NCI-H1436 treated with DMSO at 0.1 percent for 48 hours (cell line): ENCODE results near the gene PRKCA.

Experiments used
- DNase-seq: peaks from one replicate; lab custom pipeline; 2025; lab: John Stamatoyannopoulos, UW

Gene PRKCA

GRCh38 chr17:66777689-66778225 lies 475.3 kb downstream of the PRKCA start:
- no peak for DNase-seq

DNA sequence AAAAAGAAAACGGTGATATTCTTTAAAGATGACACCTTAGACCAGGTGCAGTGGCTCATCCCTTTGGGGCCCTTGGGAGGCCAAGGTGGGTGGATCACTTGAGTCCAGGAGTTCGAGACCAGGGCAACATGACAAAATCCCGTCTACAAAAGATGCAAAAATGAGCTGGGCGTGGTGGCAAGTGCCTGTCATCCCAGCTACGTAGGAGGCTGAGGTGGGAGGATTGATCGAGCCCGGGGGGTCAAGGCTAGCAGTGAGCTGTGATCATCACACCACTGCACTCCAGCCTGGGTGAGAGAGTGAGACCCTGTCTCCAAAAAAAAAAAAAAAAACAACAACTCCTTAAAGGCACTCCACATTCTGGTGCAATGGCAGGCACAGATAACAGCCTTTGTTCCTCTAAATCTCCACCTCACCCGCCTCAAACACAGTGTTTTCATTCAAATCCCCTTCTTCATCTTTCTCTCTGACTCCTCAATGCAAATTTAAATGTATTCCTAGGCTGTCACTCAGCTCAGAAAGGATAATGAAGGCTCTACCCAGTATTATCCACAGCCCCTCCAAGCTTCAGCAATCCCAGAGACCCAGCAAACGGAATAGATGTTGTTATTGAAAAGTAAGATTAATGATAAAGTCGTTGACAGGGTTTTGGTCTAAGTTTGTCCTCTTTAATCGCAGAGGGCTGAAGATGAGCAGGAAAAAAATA lies 476.3 kb downstream of the PRKCA start:
- no peak for DNase-seq

DNA sequence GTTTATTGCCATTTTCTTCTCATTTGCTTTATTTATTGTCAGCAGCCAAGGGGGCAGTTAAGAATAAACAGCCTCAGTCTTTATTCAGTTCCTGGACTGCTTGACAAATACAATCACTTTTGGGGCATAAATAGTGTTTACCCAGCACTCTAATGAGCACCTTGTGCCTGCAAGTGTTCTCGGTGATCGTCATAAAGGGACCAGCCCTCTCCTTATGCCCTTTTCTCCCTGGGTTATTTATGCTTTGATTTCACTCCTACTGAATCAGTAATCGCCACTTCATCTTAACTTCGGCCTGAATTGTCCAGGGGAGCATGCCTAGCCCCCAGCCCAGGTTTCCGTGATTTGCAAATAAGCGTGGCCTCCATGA lies 476.8 kb downstream of the PRKCA start:
- DNase-seq, result peak; percentile 38

GRCh38 chr17:66781135-66781534 lies 478.7 kb downstream of the PRKCA start:
- no peak for DNase-seq

DNA sequence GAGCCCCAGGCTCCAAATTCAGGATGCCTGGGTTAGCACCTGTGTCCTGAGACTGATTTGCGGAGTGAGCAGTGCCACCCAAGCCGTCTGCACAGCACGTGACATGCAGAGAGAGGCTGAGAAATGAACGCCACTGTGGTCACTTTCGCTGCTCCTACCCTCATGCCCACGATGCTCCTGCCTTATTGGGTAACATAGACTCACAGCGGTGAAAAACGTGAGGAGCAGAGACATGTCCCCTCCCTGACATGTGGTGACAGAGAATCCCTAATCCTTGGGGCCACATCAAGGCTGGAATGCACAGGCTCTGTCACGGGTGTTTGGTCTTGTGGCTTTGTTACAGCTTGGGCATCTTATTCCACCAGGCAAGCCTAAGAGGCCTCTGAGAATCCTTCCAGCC lies 480.4 kb downstream of the PRKCA start:
- DNase-seq, result no peak

DNA sequence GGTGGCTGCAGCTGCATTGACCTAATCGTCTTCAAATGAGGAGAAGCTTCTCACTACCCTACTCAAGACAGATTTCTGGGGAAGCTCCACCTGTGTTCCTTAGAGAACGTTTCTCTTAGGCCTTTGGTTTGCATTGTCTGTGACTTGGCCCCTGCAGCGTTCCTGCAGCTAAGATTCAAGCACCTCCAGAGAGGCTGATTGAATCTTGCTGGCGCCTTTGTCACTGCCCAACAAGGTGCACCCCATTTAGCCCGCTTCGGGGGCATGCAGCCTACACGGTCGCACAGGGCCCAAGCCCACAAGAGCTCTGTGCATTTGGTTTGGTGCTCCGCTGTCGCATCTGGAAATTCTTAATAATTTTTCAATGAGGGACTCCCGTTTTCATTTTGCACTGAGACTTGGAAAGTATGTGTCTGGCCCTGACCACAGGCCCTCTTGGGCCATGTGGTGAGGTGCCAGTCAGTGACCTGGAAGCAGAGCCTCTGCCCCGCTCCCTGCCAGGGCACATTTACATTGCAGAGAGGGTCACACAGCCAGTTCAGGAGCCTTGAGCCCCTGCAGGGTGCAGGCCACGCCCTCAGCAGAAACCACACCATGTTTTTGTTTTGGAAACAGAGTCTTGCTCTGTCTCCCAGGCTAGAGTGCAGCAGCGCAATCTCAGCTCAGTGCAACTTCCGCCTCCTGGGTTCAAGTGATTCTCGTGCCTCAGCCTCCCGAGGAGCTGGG lies 481.4 kb downstream of the PRKCA start:
- no peak for DNase-seq

DNA sequence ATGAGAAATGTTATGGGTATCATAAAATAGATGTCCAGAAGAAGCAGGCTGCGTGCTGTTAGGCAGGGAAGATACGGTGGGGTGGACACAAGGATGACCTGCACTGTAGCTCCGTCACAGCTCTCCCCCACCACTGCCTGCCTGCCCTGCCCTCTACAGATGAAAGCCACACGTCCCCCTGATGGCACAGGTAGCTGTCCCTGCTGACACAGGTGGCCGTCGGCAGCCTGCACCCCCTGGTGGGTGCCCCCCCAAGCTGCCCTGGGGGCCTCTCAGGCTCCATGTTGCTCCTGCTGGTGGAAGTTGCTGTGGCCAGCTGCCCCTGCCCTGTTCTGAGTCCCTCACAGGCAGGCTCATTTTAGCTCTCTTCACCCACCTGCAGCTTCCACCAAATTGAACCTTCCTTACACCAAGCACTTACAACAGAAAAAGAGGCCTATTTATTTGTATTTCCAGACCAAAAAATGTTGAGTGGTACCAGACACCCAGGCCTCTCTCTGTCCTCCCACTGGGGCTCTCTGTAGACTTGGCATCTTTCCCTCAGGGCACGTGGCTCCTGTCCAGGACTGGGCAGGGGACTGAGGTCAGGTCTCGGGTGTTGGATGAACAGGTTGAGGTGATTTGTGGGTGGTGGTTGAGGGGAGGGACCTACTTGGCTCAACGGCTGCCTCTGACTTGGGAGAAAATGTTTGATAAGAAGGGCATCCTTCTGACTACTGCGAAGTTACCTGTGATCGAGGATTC lies 482.4 kb downstream of the PRKCA start:
- no peak for DNase-seq

GRCh38 chr17:66786107-66786506 lies 483.7 kb downstream of the PRKCA start:
- no peak for DNase-seq

GRCh38 chr17:66787914-66788313 lies 485.5 kb downstream of the PRKCA start:
- no peak for DNase-seq

DNA sequence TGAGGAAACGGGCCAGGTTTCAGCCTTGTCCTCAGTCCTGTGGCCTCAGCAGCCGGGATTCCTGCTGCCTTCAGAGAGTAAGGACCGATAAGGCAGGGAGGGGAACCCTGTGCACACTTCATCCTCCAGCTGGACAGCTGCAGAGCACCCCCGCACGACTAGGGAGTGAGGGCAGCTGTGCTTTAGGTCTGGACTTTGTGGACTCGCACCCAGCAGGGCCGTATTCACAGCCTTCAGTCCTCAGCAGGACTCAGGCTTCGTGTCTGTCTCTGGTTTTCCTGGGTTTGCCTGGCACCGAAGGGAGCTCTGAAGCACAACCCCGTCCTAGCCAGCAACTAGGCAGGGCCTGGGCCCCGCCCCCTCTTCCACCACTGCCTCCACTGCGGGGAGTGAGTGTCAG lies 486.7 kb downstream of the PRKCA start:
- no peak for DNase-seq

DNA sequence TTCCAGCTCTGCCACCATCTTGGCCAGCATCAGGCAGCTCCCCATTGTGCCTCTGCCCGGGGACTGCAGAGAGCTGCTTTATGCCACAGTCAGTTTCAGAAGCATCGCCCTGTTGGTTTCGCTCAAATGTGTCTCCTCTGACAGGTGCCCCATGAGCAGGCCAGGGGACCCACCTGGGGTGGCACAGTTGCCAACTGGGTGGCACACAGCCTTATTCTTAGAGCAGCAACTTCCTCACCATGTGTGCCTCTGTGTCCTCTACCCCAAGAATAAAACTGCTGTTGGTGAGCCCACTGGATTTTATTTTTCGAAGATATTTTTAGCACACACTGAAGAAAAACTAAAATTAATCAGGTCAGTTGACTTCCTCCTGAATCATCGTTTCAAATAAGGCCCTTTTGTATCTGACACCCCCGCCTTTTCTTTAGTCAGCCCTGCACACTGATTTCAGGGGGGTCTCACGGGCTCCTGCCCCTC lies 487.6 kb downstream of the PRKCA start:
- no peak for DNase-seq

DNA sequence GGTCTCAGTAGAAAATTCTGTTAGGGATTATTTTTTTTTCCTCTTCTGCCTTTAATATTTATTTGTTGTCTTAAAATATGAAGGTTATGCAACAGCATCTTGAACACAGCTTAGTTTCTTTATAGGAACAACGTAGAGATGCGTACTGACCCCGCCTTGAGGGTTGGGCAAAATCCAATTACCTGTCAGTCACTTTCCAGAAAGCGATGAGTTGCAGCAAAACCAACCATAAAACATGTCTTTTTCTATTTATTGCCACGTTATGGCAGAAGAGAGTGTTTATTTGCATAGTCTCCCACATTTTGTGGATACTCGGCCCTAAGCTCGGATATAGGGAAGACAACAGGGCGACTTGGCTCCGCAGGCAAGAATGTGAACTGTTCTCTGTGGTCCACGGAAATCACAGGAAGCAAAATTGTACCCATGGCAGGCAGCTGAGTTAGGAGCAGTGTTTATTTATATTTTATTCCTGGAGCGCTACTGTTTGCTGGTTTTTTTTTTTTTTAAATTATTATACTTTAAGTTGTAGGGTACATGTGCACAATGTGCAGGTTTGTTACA lies 488.2 kb downstream of the PRKCA start:
- no peak for DNase-seq

DNA sequence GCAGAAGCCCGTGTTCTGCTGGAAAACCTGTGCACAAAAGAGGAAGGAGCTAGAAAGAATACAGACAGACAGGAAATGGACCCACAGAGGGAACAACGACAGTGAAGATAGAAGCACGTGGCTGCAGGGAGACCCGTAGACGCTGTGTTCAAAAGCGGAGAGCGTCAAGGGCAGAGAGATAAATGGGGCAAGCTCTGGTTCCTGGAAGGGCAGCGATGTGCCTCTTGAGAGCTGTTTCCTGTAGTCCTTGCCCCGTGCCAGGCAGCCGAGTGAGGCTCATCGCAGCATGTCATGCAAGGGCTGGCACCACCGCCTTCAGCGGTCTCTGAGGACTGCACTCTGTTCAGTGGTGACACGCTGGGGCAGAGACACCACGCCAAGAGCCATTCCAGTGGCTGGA lies 488.9 kb downstream of the PRKCA start:
- no peak for DNase-seq

DNA sequence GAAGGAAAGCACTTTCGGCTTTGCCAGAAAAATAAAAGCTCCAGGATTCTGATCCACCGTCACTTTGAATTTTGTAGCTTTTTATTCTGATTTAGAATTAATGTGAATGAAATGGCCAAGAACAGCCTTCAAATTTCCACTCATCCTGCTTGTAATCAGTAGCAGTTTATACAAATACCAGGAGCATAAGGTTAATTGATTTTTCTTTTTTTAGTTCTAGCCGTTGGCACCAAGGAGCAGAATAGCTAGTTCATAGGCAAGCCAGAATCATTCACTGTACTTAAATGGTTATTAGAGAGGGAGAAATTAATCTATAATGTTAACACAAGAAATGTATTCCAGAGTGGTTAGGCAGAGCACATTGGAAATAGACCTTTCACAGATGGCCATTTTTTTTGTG lies 491.4 kb downstream of the PRKCA start:
- no peak for DNase-seq

DNA sequence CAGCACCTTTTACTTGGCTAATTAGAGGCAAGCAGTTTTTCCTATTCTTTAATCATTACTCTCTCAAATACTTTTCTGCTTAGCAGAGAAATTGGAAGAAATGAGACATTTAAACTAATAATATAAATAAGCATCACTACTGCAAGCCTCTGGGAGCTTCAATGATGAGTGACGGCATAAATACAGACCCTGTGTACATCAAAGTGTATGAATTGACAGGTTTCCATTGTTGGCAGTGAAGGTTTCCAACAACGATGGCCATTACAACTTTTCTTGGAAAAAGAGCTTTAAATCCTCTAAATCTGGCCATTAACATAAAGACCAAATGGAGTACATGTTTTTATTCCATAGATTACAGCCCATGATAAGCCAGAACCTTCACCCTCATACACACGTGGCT lies 493.1 kb downstream of the PRKCA start:
- no peak for DNase-seq

- DNase-seq, result no peak
These were observed 497.6 kb downstream of the PRKCA start for GRCh38 chr17:66799849-66800537.

GRCh38 chr17:66803474-66803951 lies 501.1 kb downstream of the PRKCA start:
- DNase-seq, result no peak

DNA sequence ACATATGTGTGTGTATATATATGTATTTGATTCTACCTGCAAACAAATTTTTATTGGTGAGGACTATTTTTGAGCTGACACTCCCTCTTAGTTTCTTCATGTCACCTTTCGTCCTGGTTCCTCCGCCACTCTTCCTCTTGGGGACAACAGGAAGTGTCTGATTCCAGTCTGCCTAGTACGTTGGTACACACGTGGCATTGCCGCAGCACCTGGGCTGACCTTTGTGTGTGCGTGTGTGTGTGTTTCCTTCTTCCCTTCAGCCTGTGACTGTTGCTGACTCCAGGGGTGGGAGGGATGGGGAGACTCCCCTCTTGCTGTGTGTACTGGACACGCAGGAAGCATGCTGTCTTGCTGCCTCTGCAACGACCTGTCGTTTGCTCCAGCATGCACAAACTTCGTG lies 503.2 kb downstream of the PRKCA start:
- no peak for DNase-seq

DNA sequence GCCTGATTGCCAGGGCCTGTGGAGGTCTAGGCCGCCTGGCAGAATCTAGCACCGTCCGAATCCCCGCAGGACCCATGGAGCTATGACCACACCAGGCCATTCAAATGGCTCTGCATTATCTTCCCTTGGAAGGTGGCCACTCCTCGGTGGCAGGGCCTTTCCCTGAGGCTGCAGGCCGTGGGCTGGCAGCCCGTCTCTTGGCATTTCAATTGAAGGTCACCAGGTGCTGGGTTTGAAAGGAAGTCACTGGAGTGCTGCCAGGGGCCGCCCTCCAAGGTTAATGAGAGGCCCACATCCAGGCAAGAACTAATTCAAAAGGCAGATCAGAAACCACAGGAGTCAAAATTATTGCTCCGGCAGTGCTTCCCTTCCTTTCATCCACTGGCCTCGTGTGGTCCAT lies 504.8 kb downstream of the PRKCA start:
- no peak for DNase-seq

GRCh38 chr17:66809408-66809807 lies 507.0 kb downstream of the PRKCA start:
- DNase-seq, result no peak

DNA sequence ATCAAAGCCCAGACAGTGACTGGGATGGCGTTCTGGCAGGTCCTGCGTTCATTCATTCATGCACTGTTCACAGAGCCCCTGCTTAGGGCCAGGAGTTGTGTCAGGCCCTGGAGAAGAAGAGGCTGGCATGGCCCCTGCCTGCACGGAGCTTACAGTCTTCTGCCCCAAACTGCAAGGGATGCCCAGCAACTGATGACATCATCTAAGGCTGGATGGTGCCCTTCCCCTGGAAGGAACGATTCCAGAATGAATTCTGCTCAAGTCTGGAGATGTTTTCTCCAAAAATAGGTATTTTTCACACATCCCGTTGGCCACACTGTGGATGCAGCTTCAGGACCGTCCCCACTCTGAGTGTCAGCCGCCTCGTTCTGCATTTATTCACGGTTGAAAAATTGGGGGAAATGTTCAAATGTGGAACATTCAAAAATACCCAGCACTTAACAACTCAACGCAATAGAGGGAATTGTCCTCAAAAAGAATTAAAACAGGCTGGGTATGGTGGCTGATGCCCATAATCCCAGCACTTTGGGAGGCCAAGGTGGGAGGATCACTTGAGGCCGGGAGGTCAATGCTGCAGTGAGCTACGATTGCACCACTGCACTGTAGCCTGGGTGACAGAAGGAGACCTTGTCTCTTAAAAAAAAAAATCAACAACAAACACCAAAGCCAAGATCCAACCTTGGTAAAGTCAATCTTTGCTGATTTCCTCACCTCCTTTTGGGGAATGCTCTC lies 508.7 kb downstream of the PRKCA start:
- DNase-seq, result no peak
